GM12874 (cell line): ENCODE results near the gene CXXC1.

Experiments
- TF ChIP-seq, protein P1 (sequence below): IDR thresholded peaks from 2 replicates; pipeline ENCODE4 v1.5.1; 2011; ENCODE audit warnings: low read depth, mild to moderate bottlenecking, control low read depth, low read length, moderate library complexity; ENCODE audit not compliant: insufficient read depth

CXXC1 gene

DNA sequence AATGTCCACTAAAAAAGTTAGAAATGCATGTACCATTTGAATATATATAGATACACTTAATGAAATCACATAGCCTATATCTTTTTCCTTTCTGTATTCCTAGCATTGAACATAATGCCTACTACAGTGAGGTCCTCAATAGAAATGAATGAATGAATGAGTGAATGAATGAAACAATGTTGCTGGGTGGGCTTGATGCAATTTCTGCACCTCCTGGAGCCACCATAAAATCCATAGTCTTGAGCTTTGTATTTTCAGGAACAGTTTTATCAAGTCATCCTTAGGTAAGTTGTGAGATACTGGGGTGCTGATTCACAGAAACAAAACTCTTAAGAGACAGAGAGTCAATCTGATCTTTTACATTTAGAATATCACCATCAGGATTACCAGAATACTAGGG lies 24.5 kb downstream of the CXXC1 start:
- TF ChIP-seq, protein P1, sequence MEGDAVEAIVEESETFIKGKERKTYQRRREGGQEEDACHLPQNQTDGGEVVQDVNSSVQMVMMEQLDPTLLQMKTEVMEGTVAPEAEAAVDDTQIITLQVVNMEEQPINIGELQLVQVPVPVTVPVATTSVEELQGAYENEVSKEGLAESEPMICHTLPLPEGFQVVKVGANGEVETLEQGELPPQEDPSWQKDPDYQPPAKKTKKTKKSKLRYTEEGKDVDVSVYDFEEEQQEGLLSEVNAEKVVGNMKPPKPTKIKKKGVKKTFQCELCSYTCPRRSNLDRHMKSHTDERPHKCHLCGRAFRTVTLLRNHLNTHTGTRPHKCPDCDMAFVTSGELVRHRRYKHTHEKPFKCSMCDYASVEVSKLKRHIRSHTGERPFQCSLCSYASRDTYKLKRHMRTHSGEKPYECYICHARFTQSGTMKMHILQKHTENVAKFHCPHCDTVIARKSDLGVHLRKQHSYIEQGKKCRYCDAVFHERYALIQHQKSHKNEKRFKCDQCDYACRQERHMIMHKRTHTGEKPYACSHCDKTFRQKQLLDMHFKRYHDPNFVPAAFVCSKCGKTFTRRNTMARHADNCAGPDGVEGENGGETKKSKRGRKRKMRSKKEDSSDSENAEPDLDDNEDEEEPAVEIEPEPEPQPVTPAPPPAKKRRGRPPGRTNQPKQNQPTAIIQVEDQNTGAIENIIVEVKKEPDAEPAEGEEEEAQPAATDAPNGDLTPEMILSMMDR: no peak

DNA sequence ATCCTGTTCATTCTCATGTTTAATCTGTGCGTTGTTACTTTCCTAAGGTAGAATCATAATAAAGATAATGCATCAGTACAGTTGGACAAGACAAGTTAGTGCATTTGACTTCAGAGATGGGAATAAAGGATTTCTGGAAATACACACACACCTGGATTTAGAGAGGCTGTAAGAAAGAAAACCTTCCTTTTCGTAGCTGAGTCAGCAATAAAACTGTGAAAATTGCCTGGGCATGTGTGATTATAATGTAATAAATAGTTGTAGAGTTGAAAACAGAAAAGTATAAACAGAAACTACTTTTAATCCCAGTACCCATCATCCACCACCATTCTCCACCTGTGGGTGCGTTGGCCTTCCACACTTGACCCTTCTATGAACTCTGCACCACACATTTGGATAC lies 36.6 kb downstream of the CXXC1 start:
- TF ChIP-seq, protein P1: no peak

DNA sequence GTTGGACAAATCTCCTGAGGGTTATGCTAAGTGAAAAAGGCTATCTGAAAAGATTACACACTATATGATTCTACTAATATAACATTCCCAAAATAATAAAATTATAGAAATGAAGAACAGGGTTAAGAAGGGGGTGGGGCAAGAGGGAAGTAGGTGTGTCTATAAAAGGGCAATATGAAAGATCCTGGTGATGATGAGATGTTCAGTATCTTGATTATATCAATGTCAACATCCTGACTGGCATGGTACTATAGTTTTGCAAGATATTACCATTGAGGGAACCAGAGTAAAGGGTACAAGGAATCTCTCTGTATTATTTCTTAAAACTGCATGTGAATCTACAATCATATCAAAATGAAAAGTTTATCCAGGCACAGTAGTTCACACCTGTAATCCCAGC lies 37.9 kb downstream of the CXXC1 start:
- TF ChIP-seq, protein P1: no peak

DNA sequence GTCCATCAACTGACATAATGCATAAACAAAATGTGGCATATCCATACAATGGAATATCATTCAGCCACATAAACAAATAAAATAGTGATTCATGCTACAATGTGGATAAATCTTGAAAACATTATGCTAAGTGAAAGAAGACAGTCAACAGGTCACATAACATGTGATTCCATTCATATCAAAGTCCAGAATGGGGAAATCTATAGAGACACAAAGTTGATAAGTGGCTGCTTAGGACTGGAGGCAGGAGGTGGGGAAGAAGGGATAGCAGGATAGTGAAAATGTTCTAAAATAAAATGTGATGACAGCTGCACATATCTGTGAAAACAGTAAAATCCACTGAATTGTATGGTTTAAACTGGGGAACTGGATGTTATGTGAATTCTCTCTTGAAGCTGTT lies 39.9 kb downstream of the CXXC1 start:
- TF ChIP-seq, protein P1: no peak

DNA sequence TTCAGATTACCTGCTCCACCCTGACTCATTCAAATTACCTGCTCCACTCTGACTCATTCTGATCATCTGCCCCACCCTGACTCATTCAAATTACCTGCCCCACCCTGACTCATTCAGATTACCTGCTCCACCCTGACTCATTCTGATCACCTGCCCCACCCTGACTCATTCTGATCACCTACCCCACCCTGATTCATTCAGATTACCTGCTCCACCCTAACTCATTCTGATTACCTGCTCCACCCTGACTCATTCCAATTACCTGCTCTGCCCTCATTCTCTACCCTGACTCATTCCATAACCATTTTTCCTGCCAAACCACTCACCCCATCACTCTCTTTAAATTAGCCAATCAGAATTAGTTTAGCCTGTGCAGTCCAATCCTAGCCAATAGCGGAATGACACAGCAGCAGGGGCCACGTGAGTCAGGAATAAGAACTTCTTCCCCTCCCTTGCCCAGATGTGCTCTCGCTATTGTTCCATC lies 47.4 kb downstream of the CXXC1 start:
- TF ChIP-seq, protein P1: no peak

DNA sequence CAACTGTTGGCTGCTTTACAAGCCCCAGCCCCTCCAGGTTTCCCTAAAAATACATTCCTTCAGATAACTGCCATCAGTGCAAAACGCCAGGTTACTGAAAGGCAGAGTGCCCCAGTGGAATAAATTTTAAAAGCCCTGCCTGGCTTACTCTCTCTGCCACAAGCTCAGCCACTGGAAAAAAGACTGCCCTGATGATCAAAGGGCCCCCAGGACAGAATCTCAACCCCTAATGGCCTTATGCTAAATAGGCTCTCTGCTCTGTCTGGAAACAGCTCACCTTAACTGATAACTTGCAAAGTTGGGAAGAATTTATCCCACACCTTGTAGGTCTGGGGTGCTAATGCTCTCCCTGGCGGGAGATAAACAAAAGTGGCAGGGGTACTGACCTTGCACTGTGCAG lies 55.1 kb downstream of the CXXC1 start:
- TF ChIP-seq, protein P1: no peak
